CD4-positive, alpha-beta T cell (primary cell): ENCODE results near the gene SAP30BP. TPM values are rescaled to one million over a fixed set of nuclear protein-coding genes. Genes with fewer than 3 reads are reported as not detected.

Experiments
- ATAC-seq: fragments of 200-7000 bp; cut with Tn5 transposase; one replicate; pipeline ENCODE4 v1.10.0; 2022; ENCODE audit warnings: mild to moderate bottlenecking; ENCODE audit not compliant: poor library complexity
- CTCF ChIA-PET: fragments of 350-600 bp; sonication (Branson Sonifier 250); formaldehyde crosslinking; loops from one replicate; lab custom pipeline; 2021; ENCODE audit warnings: antibody characterized with exemption, inconsistent platforms; lab: Charles Lee
- POLR2A ChIA-PET: fragments of 350-600 bp; sonication (Branson Sonifier 250); formaldehyde crosslinking; loops from one replicate; lab custom pipeline; 2021; ENCODE audit warnings: antibody characterized with exemption, inconsistent platforms; lab: Charles Lee
- DNase-seq, 14 experiments: peaks; one replicate each; pipeline ENCODE4 v3.0.0-alpha.2; 2013 to 2020; ENCODE audit warnings: mixed read lengths in 2 of 14
- H3K27ac ChIP-seq, 2 donors: one replicate each; pipeline versions ENCODE4 v1.5.1 to v1.7.0; 2013; ENCODE audit warnings: low read length in 2 of 2, low read depth in 1 of 2, mild to moderate bottlenecking in 1 of 2
- H3K27me3 ChIP-seq, 2 experiments: 1 replicate in 1 of 2; 2 replicates in 1 of 2; pipeline versions ENCODE4 v1.6.1 to v1.7.0; 2013; ENCODE audit warnings: low read length in 2 of 2, control low read depth in 1 of 2, mild to moderate bottlenecking in 1 of 2, moderate library complexity in 1 of 2; ENCODE audit not compliant: insufficient read depth in 2 of 2, control insufficient read depth in 1 of 2
- H3K36me3 ChIP-seq: one replicate; pipeline ENCODE4 v1.6.1; 2013; ENCODE audit warnings: low read length, control low read depth; ENCODE audit not compliant: insufficient read depth
- H3K4me1 ChIP-seq: one replicate; pipeline ENCODE4 v1.6.1; 2013; ENCODE audit warnings: low read length, control low read depth; ENCODE audit not compliant: insufficient read depth
- H3K4me3 ChIP-seq: one replicate; pipeline ENCODE4 v1.5.1; 2013; ENCODE audit warnings: mild to moderate bottlenecking, low read length, moderate library complexity
- H3K9me3 ChIP-seq, 2 experiments: 1 replicate in 1 of 2; 2 replicates in 1 of 2; pipeline versions ENCODE4 v1.6.1 to v1.7.0; 2013; ENCODE audit warnings: low read length in 2 of 2, mild to moderate bottlenecking in 2 of 2, control low read depth in 1 of 2, moderate library complexity in 1 of 2; ENCODE audit not compliant: control insufficient read depth in 1 of 2, insufficient read depth in 1 of 2
- H3K27ac Mint-ChIP-seq: one replicate; pipeline ENCODE4 v1.8.0; 2020; ENCODE audit warnings: mixed read lengths
- H3K27me3 Mint-ChIP-seq: one replicate; pipeline ENCODE4 v1.8.0; 2021; ENCODE audit warnings: mixed read lengths
- H3K36me3 Mint-ChIP-seq: one replicate; pipeline ENCODE4 v1.8.0; 2021; ENCODE audit warnings: low read depth, mixed read lengths
- H3K4me1 Mint-ChIP-seq: one replicate; pipeline ENCODE4 v1.8.0; 2021; ENCODE audit warnings: low read depth, mixed read lengths
- H3K4me3 Mint-ChIP-seq: one replicate; pipeline ENCODE4 v1.8.0; 2020; ENCODE audit warnings: mild to moderate bottlenecking, mixed read lengths
- H3K9me3 Mint-ChIP-seq: one replicate; pipeline ENCODE4 v1.8.0; 2020; ENCODE audit warnings: mixed read lengths
- intact Hi-C, 2 experiments: fragments of 100-400 bp; cut with DNase I in 1 of 2; cut with micrococcal nuclease in 1 of 2; formaldehyde crosslinking; loops; one replicate each; pipeline versions ENCODE4 v1.15.1 to v1.9.0; 2023 to 2025; cut with DNase I, micrococcal nuclease
- total RNA-seq, 174 experiments: library from RNA in 2 of 174; stranded (reverse) in 2 of 174; gene quantifications; one replicate each; pipeline ENCODE4 v1.2.3 and lab custom pipeline; 2021 to 2026
- TF ChIP-seq, protein P1 (sequence below): fragments of 200-600 bp; IDR thresholded peaks from one replicate; pipeline ENCODE4 v1.8.0; 2022; ENCODE audit warnings: antibody characterized with exemption, mild to moderate bottlenecking

SAP30BP gene
- total RNA-seq, 2 experiments from 2014 or later, result 209 to 227 TPM

DNA sequence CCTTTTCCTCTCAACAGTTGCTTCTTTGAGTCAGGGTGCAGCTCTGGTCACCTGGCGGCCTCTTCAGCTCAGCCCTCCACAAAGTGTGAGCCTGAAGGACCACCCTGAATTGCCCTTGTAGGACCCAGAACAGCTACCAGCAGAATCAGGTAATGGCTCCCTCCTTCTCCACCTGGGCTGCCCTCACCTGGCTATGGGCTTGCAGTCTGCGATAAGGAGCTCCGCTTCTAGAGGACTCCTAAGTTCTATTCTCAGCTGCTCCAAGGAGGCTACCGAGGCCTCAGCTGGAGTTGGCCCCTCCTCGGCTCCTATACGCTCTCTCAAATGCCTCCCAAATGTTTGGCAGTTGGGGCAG, 20.5 kb upstream of the SAP30BP start:
- H3K27ac Mint-ChIP-seq, result no peak overlapping the region

DNA sequence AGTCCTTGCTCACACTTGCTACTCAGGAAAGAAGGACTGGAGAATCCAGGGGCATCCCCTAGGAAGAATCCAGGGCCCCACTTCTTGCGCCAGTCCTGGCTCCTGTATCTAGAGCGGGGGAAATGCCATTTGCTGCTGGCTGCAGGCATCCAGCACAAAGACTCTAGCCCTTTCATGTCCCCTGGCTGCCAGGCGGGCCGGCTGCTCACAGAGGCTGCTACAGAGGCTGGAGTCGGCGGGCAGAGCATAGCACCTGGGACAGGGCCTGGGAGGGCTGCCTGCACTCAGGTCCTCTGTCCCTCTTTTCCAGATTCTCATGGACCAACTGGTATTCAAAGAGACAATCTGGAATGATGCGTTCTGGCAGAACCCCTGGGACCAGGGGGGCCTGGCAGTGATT, 20.1 kb upstream of the SAP30BP start:
- CTCF ChIA-PET, result no interaction called here

More for the DNA sequence above, 20.5 kb upstream of the SAP30BP start:
- H3K4me1 ChIP-seq, result peaks cover 8% of the 10 kb centered on the region
- H3K9me3 ChIP-seq, result no peaks in the 10 kb centered on the region
- H3K27me3 ChIP-seq, result no peaks in the 10 kb centered on the region
- H3K27me3 Mint-ChIP-seq, result no peaks in the 10 kb centered on the region
- H3K4me3 ChIP-seq, result no peak overlapping the region
- peaks cover 37% of the 10 kb centered on the region for H3K36me3 Mint-ChIP-seq
- ChIA-PET POLR2A (no interaction called here), CTCF (no interaction called here)
- intact Hi-C loops, result no loop called here
- DNase-seq (no peak), ATAC-seq (no peak)
- H3K4me3 Mint-ChIP-seq, result no peak overlapping the region
- H3K4me1 Mint-ChIP-seq, result no peaks in the 10 kb centered on the region
- no peak overlapping the region for H3K27ac ChIP-seq
- peaks cover 39% of the 10 kb centered on the region for H3K36me3 ChIP-seq
- H3K9me3 Mint-ChIP-seq, result no peaks in the 10 kb centered on the region
- TF ChIP-seq, protein P1, sequence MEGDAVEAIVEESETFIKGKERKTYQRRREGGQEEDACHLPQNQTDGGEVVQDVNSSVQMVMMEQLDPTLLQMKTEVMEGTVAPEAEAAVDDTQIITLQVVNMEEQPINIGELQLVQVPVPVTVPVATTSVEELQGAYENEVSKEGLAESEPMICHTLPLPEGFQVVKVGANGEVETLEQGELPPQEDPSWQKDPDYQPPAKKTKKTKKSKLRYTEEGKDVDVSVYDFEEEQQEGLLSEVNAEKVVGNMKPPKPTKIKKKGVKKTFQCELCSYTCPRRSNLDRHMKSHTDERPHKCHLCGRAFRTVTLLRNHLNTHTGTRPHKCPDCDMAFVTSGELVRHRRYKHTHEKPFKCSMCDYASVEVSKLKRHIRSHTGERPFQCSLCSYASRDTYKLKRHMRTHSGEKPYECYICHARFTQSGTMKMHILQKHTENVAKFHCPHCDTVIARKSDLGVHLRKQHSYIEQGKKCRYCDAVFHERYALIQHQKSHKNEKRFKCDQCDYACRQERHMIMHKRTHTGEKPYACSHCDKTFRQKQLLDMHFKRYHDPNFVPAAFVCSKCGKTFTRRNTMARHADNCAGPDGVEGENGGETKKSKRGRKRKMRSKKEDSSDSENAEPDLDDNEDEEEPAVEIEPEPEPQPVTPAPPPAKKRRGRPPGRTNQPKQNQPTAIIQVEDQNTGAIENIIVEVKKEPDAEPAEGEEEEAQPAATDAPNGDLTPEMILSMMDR, result no peak

DNA sequence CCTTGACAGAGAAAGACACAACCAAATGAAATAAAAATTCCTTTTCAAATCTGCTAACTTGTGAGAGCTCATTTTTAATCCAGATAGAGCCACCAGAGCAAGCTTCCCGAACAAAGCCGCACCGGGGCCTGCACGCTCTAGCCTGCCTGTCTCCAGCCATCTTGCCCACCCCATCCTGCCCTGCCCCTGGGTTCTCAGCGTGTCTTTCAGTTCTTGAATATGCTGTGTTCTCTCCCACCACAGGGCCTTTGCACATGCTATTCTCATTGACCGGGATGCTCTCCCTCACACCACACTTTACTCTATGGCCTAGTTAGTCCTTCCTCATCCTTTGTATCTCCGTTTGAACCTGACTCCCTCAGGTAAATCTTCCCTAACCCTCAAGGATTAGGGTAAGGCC, 19.2 kb upstream of the SAP30BP start:
- H3K9me3 Mint-ChIP-seq, result no peaks in the 10 kb centered on the region
- no peaks in the 10 kb centered on the region for H3K27me3 Mint-ChIP-seq
- TF ChIP-seq, protein P1, result no peak
- Histone ChIP-seq H3K4me3 (no peak overlapping the region), H3K4me1 (peaks cover 10% of the 10 kb centered on the region), H3K27ac (no peak overlapping the region), H3K27me3 (no peaks in the 10 kb centered on the region), H3K36me3 (peaks cover 47% of the 10 kb centered on the region), H3K9me3 (no peaks in the 10 kb centered on the region)
- peaks cover 2% of the 10 kb centered on the region for H3K4me1 Mint-ChIP-seq
- H3K4me3 Mint-ChIP-seq, result no peak overlapping the region
- intact Hi-C loops, result no loop called here
- DNase-seq (no peak), ATAC-seq (no peak)
- CTCF ChIA-PET, result no interaction called here
- H3K27ac Mint-ChIP-seq, result no peak overlapping the region
- POLR2A ChIA-PET, result no interaction called here
- peaks cover 46% of the 10 kb centered on the region for H3K36me3 Mint-ChIP-seq

More for the DNA sequence above, 20.1 kb upstream of the SAP30BP start:
- ATAC-seq (no peak), DNase-seq (no peak)
- no peak overlapping the region for H3K27ac ChIP-seq
- intact Hi-C loops, result no loop called here
- peaks cover 41% of the 10 kb centered on the region for H3K36me3 Mint-ChIP-seq
- TF ChIP-seq, protein P1, result no peak
- no peak overlapping the region for H3K4me3 Mint-ChIP-seq
- no peaks in the 10 kb centered on the region for H3K4me1 Mint-ChIP-seq
- H3K27ac Mint-ChIP-seq, result no peak overlapping the region
- no peaks in the 10 kb centered on the region for H3K9me3 Mint-ChIP-seq
- POLR2A ChIA-PET, result no interaction called here
- peaks cover 8% of the 10 kb centered on the region for H3K4me1 ChIP-seq
- H3K27me3 Mint-ChIP-seq, result no peaks in the 10 kb centered on the region
- H3K36me3 ChIP-seq, result peaks cover 42% of the 10 kb centered on the region
- no peaks in the 10 kb centered on the region for H3K27me3 ChIP-seq
- H3K9me3 ChIP-seq, result no peaks in the 10 kb centered on the region
- no peak overlapping the region for H3K4me3 ChIP-seq
